PC-3 (cell line): Measurements from ENCODE around the gene C11orf98. TPM values are rescaled to one million over a fixed set of nuclear protein-coding genes. Genes with fewer than 3 reads are reported as not detected.

ENCODE experiments used
- ATAC-seq: fragments of 200-7000 bp; cut with Tn5 transposase; 2 replicates; pipeline ENCODE4 v1.9.1; 2020; ENCODE audit warnings: mild to moderate bottlenecking, moderate library complexity
- BruUV-seq: library from RNA; stranded (reverse); fragments of 400-500 nt; replicated peaks from 2 replicates; lab custom pipeline; 2021; lab: Mats Ljungman, UMichigan
- CTCF ChIA-PET: fragments of 300-600 bp; sonication (Branson Sonifier 250); formaldehyde crosslinking; loops from one replicate; lab custom pipeline; 2022; ENCODE audit warnings: antibody characterized with exemption; lab: Charles Lee
- POLR2A ChIA-PET: fragments of 300-600 bp; sonication (Branson Sonifier 250); formaldehyde crosslinking; loops from one replicate; lab custom pipeline; 2022; ENCODE audit warnings: antibody characterized with exemption; ENCODE audit not compliant: unreplicated experiment; lab: Charles Lee
- DNase-seq: peaks from one replicate; pipeline ENCODE4 v3.0.0-alpha.2; 2015
- H2AFZ ChIP-seq: fragments of 300-600 bp; sonication (generic); 2 replicates; pipeline ENCODE4 v1.6.0; 2016; ENCODE audit warnings: antibody characterized with exemption, low read length
- H3F3A ChIP-seq: fragments of 300-600 bp; sonication (generic); one replicate; pipeline ENCODE4 v1.6.0; 2017; ENCODE audit warnings: antibody characterized with exemption, low read length, control low read depth, mild to moderate bottlenecking; ENCODE audit not compliant: unreplicated experiment
- H3K27ac ChIP-seq: fragments of 300-600 bp; sonication (generic); 2 replicates; pipeline ENCODE4 v1.5.1; 2016; ENCODE audit warnings: mild to moderate bottlenecking, low read length
- H3K27me3 ChIP-seq: fragments of 300-600 bp; sonication (generic); 2 replicates; pipeline ENCODE4 v1.6.1; 2016; ENCODE audit warnings: low read length, mixed read lengths
- H3K36me3 ChIP-seq: fragments of 300-600 bp; sonication (generic); 2 replicates; pipeline ENCODE4 v1.6.1; 2016; ENCODE audit warnings: low read depth, mixed run types, low read length, mixed read lengths
- H3K4me1 ChIP-seq: fragments of 300-600 bp; sonication (generic); 2 replicates; pipeline ENCODE4 v1.5.1; 2016; ENCODE audit warnings: low read length; ENCODE audit not compliant: insufficient read depth
- H3K4me2 ChIP-seq: fragments of 300-600 bp; sonication (generic); 2 replicates; pipeline ENCODE4 v1.6.0; 2016; ENCODE audit warnings: low read length
- H3K4me3 ChIP-seq: fragments of 300-600 bp; sonication (generic); 2 replicates; pipeline ENCODE4 v1.5.1; 2016; ENCODE audit warnings: mild to moderate bottlenecking, low read length, mixed read lengths
- H3K79me2 ChIP-seq: fragments of 300-600 bp; sonication (generic); 2 replicates; pipeline ENCODE4 v1.6.1; 2017; ENCODE audit warnings: low read length, mixed read lengths
- H3K9ac ChIP-seq: fragments of 300-600 bp; sonication (generic); 2 replicates; pipeline ENCODE4 v1.6.0; 2016; ENCODE audit warnings: mild to moderate bottlenecking, low read length
- H3K9me2 ChIP-seq: fragments of 300-600 bp; sonication (generic); replicated peaks from 2 replicates; pipeline ENCODE4 v1.6.1; 2016; ENCODE audit warnings: mixed run types, low read length, mixed read lengths
- H3K9me3 ChIP-seq: fragments of 300-600 bp; sonication (generic); 2 replicates; pipeline ENCODE4 v1.6.1; 2016; ENCODE audit warnings: low read length, mixed read lengths
- H4K20me1 ChIP-seq: fragments of 300-600 bp; sonication (generic); 2 replicates; pipeline ENCODE4 v1.6.1; 2016; ENCODE audit warnings: low read length, mixed read lengths
- EZH2 ChIP-seq: fragments of 300-600 bp; sonication (generic); IDR thresholded peaks from one replicate; pipeline ENCODE4 v1.6.1; 2017; ENCODE audit warnings: antibody characterized with exemption, mild to moderate bottlenecking, low read length; ENCODE audit not compliant: unreplicated experiment
- EZH2phosphoT487 ChIP-seq: fragments of 300-600 bp; sonication (generic); IDR thresholded peaks from 2 replicates; pipeline ENCODE4 v1.6.1; 2018; ENCODE audit warnings: mild to moderate bottlenecking, antibody characterized with exemption, low read length, borderline replicate concordance
- intact Hi-C: fragments of 100-400 bp; cut with micrococcal nuclease; formaldehyde crosslinking; loops from 2 replicates; pipeline ENCODE4 v1.9.0; 2023
- total RNA-seq: library from RNA; depleted of rRNA; stranded (reverse); fragments of >200 nt; gene quantifications from 2 replicates; pipeline ENCODE4 v1.2.3, GENCODE V29; 2014
- TF ChIP-seq, protein P1 (sequence below): fragments of 300-600 bp; sonication (generic); conservative IDR thresholded peaks from 2 replicates; pipeline ENCODE4 v1.5.1; 2017; ENCODE audit warnings: antibody characterized with exemption, low read depth, mild to moderate bottlenecking, low read length

Gene C11orf98
- total RNA-seq, 1 experiment from 2014 or later: 302 TPM

DNA sequence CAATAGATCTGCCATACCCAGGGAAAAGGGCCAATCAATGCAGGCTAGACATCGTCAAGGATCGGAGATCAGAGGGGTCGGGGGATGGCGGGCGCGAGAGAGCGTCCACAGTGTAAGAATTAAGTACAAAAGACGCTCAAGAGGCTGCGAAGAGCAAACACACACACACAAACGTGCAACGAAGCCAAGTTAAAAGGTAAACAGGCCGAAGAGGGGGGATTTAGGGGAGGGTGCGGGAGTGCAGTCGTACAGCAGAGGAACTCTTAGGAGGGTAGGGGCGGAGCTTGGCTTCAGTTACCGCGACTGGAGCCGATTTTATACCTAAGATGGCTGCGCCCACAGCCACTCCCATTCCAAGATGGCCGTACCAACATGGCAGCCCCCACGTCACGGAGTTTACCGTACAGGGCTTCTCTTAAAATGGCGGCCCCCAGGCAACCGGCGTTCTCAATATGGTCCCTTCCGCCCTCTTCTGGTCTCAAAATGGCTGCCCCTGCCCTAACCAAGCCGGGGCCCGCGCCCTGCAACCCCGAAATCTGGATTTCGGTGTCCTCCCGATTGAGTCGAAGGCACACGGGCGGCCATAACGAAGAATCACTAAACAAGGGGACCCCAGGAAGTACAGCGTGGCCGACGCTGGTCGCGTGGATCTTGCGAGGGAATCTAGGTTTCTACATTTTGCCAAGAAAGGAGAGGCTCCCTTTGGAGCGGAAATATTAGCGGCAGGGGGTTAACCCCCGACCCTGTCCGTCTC, 44.4 kb upstream of the C11orf98 start:
- Histone ChIP-seq H2AFZ (no peak overlapping the region), H3K79me2 (0 out of 2 replicates have a peak, but pooled peaks cover 5% of the 10 kb centered on the region), H3K4me3 (no peak overlapping the region), H4K20me1 (no peaks in the 10 kb centered on the region), H3K27me3 (no peaks in the 10 kb centered on the region), H3K9me2 (no peaks in the 10 kb centered on the region), H3K4me2 (no peak overlapping the region), H3F3A (peaks cover 6% of the 10 kb centered on the region), H3K9ac (no peak overlapping the region), H3K27ac (no peak overlapping the region), H3K9me3 (no peaks in the 10 kb centered on the region), H3K4me1 (peaks cover 17% of the 10 kb centered on the region), H3K36me3 (peaks cover 45% of the 10 kb centered on the region)
- no TSS peak for BruUV-seq
- no peak for ATAC-seq
- ChIA-PET POLR2A (no interaction called here), CTCF (no interaction called here)
- DNase-seq: no peak
- intact Hi-C loops: no loop called here
- TF ChIP-seq EZH2: no peak
- TF ChIP-seq, protein P1, sequence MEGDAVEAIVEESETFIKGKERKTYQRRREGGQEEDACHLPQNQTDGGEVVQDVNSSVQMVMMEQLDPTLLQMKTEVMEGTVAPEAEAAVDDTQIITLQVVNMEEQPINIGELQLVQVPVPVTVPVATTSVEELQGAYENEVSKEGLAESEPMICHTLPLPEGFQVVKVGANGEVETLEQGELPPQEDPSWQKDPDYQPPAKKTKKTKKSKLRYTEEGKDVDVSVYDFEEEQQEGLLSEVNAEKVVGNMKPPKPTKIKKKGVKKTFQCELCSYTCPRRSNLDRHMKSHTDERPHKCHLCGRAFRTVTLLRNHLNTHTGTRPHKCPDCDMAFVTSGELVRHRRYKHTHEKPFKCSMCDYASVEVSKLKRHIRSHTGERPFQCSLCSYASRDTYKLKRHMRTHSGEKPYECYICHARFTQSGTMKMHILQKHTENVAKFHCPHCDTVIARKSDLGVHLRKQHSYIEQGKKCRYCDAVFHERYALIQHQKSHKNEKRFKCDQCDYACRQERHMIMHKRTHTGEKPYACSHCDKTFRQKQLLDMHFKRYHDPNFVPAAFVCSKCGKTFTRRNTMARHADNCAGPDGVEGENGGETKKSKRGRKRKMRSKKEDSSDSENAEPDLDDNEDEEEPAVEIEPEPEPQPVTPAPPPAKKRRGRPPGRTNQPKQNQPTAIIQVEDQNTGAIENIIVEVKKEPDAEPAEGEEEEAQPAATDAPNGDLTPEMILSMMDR: no peak
- no peak for TF ChIP-seq EZH2phosphoT487

DNA sequence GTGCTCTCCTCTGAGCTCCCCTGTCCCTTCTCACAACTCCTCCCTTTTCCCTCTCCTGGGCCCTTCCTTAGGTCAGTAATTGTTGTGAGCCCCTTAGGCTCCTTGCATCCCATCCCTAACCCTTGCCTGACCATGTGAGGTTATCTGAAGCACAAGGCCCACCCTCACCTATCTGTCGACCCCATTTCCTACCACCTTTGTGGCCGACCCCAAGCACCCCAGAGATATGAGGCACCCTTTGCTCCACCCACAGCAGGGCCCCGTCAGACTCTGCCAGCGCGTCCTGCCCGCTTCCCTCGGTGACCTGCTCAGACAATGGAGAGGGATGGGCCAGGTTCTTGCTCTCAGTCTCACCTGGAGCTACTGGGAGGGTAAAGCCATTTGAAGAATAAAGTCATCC, 43.8 kb upstream of the C11orf98 start:
- TF ChIP-seq, protein P1: no peak
- TF ChIP-seq EZH2phosphoT487: no peak
- no peak for TF ChIP-seq EZH2
- ChIA-PET CTCF (no interaction called here), POLR2A (no interaction called here)
- Histone ChIP-seq H3K9ac (no peak overlapping the region), H3K9me3 (no peaks in the 10 kb centered on the region), H3K9me2 (no peaks in the 10 kb centered on the region), H3K27me3 (no peaks in the 10 kb centered on the region), H2AFZ (no peak overlapping the region), H3K4me1 (peaks cover 17% of the 10 kb centered on the region), H4K20me1 (no peaks in the 10 kb centered on the region), H3K4me2 (no peak overlapping the region), H3K4me3 (no peak overlapping the region), H3K36me3 (peaks cover 40% of the 10 kb centered on the region), H3F3A (peaks cover 6% of the 10 kb centered on the region), H3K27ac (no peak overlapping the region), H3K79me2 (0 out of 2 replicates have a peak, but pooled peaks cover 5% of the 10 kb centered on the region)
- BruUV-seq: no TSS peak
- DNase-seq (no peak), ATAC-seq (no peak)
- intact Hi-C loops: no loop called here

DNA sequence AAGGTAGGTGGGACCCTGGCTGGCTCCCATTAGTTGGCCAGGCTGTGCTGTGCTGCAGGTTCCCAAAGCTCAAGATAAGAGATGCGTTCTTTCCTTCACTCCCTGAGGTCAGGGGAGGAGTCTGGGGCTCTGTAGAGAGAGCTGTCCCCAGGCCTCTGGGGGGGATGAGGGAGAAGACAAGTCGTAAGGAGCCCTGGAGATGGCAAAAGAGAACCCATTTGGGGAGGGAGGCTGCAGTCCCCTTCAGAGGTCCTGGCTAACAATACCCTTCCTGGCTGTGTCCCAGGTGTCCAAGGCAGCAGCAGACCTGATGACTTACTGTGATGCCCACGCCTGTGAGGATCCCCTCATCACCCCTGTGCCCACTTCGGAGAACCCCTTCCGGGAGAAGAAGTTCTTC, 43.4 kb upstream of the C11orf98 start:
- ATAC-seq (no peak), DNase-seq (no peak)
- no peak overlapping the region for H3K27ac ChIP-seq
- H3K79me2 ChIP-seq: 0 out of 2 replicates have a peak, but pooled peaks cover 5% of the 10 kb centered on the region
- ChIA-PET CTCF (no interaction called here), POLR2A (no interaction called here)
- H3K27me3 ChIP-seq: no peaks in the 10 kb centered on the region
- no peaks in the 10 kb centered on the region for H3K9me2 ChIP-seq
- intact Hi-C loops: no loop called here
- peaks cover 6% of the 10 kb centered on the region for H3F3A ChIP-seq
- H4K20me1 ChIP-seq: no peaks in the 10 kb centered on the region
- no TSS peak for BruUV-seq
- no peak for TF ChIP-seq EZH2
- TF ChIP-seq, protein P1: no peak
- TF ChIP-seq EZH2phosphoT487: no peak
- H3K4me3 ChIP-seq: no peak overlapping the region
- H3K9ac ChIP-seq: no peak overlapping the region
- H3K4me2 ChIP-seq: no peak overlapping the region
- H3K4me1 ChIP-seq: peaks cover 17% of the 10 kb centered on the region
- no peaks in the 10 kb centered on the region for H3K9me3 ChIP-seq
- peaks cover 36% of the 10 kb centered on the region for H3K36me3 ChIP-seq
- no peak overlapping the region for H2AFZ ChIP-seq
